GM18951 (cell line): ENCODE results near the gene FARSB.

ENCODE experiments used
- POLR2A ChIP-seq: IDR thresholded peaks from 4 replicates; pipeline ENCODE4 v1.6.1; 2011; ENCODE audit warnings: mild to moderate bottlenecking; ENCODE audit not compliant: insufficient read length, insufficient read depth; ENCODE audit errors: extremely low read depth
- in situ Hi-C: fragments of 300-500 bp; cut with MboI; formaldehyde crosslinking; loops from one replicate; pipeline ENCODE4 v1.12.0; 2022; ENCODE audit warnings: low sequenced_read_pairs, mixed read lengths, inconsistent platforms; ENCODE audit not compliant: unreplicated experiment

Gene FARSB

GRCh38 chr2:222572751-222573174 is 83.1 kb downstream of the FARSB start:
- in situ Hi-C loops: loop anchor here (25.0 kb wide), 1 partner anchor 510 kb away; no protein-coding TSS in a partner anchor
- no peak for TF ChIP-seq POLR2A

DNA sequence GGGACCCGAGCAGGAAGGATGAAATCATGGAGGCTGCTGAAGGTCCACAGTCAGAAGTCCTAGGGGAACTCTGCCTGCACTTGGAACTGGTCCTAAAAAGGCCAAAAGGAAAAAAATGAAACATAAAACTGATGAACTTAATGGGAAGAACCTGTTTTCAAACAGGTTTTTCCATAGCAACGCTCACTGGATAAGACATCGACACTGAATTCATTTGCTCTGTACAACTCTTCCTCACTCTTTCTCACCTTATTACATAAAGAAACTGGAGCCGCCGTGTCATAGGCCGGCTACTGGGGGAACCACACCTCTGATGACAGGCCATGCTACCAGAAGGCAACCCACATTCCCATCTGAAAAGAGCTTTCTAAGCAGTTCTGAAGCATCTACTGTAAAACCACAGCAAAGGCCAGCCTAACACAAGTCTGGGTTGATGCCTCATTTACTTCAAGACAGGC is 83.6 kb downstream of the FARSB start:
- in situ Hi-C loops: loop anchor here (25.0 kb wide), 1 partner anchor 510 kb away; no protein-coding TSS in a partner anchor
- TF ChIP-seq POLR2A: no peak

DNA sequence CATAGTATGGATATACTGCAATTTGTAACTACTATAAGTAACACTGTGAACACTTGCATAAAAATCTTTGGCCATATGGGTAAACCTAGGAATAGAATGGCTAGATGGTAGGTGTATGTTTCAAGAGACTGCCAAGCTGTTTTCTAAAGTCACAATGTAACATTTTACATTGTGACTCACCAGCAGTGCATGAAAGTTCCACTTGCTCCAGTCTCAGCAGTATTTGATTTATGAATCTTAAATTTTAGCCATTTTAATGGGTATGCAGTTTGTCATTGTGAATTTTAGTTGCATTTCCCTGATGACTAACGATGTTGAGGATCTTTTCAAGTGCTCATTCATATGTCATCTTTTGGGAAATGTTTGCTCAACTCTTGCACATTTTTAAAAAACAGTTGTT is 86.1 kb downstream of the FARSB start:
- in situ Hi-C loops: loop anchor here (10.0 to 25.0 kb wide), 2 partner anchors 255 to 508 kb away; no protein-coding TSS in a partner anchor
- no peak for TF ChIP-seq POLR2A

- TF ChIP-seq POLR2A: no peak
- in situ Hi-C loops: loop anchor here (10.0 to 25.0 kb wide), 2 partner anchors 254 to 507 kb away; no protein-coding TSS in a partner anchor
These were observed 87.0 kb downstream of the FARSB start for GRCh38 chr2:222568865-222569264.

DNA sequence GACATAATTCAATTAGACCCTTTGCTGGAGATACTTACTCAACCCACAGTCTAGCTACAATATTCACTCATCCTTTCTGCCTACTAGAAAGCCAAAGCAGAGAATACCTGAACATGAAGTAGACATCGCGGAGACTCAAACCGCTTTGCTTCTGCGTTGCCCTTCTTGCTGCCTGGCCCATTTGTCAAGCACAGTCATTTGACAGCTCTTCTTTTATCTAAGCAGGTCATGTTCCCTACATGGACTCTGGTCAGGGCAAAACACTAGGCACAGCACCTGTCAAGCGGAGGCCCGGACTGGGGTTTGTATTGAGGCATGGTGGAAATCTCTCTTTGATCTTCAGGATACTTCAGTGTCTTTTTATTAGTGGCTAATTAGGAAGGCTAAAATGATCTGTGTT is 89.7 kb downstream of the FARSB start:
- no peak for TF ChIP-seq POLR2A
- in situ Hi-C loops: loop anchor here (10.0 to 25.0 kb wide), 2 partner anchors 251 to 504 kb away; no protein-coding TSS in a partner anchor

DNA sequence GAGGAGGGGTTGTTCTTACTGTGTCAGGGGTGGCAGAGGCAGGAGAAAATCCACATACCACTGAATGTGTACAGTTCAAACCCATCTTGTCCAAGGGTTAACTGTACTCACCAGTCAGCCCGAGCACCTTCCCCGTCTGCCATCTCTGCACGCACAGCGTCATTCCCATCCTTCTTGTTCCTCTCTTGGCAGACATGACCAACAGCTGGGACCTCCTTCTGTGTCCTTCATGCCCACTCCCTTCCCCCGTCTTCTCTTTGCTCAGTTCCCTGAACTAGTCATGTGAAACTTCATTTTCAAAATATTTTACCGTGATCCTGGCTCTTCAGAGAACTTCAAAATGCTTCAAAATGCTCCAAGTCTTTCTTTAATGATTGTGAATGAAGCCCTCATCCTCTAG is 92.0 kb downstream of the FARSB start:
- in situ Hi-C loops: loop anchor here (10.0 to 25.0 kb wide), 2 partner anchors 249 to 502 kb away; no protein-coding TSS in a partner anchor
- no peak for TF ChIP-seq POLR2A

DNA sequence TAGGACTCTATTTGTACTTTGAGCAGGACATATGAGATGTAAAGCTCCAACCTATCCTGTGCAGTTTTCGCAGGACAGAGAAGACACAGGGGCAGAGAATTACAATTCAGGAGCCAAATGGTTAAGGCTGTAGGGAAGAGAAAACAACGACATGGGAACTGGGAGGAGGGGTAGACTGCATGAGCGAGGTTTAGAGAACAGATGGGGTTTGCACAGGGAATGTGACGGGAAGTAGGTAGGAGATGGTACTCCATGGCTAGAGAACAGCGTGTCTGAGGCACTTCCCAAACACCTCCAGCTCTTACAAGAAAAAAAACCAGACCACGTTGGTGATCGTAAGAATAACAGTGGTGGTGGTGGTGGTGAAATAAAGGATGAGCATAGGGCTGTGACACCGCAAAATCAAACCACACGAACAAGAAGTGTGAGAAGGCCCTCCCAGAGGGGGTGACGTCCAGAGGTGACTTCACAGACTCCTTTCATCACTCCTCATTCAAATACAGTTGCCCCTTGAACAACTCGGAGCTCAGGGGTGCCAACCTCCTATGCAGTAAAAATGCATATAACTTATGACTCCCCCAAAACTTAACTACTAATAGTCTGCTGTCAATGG is 92.7 kb downstream of the FARSB start:
- no peak for TF ChIP-seq POLR2A
- in situ Hi-C loops: loop anchor here (10.0 to 25.0 kb wide), 2 partner anchors 248 to 501 kb away; no protein-coding TSS in a partner anchor

- in situ Hi-C loops: loop anchor here (10.0 to 25.0 kb wide), 2 partner anchors 247 to 500 kb away; no protein-coding TSS in a partner anchor
These were observed 93.9 kb downstream of the FARSB start for GRCh38 chr2:222561817-222562645.

DNA sequence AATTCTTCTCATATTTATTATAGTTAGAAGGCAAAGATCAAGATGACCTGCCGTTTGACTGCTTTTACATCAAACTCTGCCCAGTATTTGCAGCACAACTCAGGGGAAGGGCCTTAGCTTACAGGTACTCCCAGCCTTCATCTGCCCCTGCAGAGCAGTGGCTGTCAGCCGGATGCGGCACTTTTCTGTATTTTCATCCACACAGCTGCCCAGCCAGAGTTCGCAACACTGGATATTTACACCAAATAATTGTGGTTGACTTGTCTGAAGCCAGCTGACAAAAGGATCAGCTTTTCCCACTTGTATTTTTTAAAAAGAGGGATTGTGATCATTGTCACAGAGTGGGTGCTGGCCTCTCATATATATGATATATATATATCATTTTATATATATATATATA is 94.7 kb downstream of the FARSB start:
- no peak for TF ChIP-seq POLR2A
- in situ Hi-C loops: loop anchor here (10.0 to 25.0 kb wide), 2 partner anchors 246 to 499 kb away; no protein-coding TSS in a partner anchor

More at GRCh38 chr2:222561817-222562645, 93.9 kb downstream of the FARSB start:
- TF ChIP-seq POLR2A: no peak

DNA sequence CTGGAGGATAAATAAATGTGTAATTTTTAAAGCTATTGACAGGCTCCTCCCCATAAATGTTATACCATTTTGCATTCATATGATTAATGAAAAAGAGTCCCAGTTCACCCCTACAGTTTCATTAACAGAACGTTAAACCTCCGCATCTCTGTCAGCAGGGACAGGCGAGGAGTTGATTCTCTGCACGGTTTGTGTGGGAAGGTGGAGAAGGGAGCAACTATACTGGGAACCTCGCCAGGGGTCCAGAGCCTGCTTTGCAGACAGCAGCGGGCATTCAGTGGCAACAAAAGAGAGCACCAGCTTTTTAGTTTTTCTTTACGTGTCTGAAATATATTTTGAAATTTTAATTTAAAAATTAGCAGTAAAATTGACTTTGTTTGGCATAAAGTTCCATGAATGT is 101.4 kb downstream of the FARSB start:
- TF ChIP-seq POLR2A: no peak
- in situ Hi-C loops: loop anchor here (25.0 kb wide), 1 partner anchor 492 kb away; no protein-coding TSS in a partner anchor

DNA sequence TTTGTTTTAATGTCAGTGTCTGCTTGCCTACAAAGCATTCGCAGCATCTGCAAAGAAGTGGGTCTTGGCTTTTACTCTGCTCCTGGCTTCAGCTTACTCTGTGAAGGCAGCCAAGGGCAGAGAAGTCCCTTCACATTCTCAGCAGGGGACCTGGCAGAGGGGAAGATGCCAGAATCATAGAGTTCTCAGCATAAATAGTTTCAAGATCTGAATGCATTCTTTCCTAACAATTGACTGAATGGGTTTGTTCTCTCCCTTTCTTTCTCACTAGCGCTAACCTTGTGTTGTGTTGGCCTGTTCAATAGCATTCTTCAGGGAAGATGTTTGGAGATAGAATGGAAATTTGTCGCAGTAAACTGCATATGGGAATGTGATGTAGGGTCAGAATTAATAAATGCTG is 106.9 kb downstream of the FARSB start:
- in situ Hi-C loops: no loop called here

DNA sequence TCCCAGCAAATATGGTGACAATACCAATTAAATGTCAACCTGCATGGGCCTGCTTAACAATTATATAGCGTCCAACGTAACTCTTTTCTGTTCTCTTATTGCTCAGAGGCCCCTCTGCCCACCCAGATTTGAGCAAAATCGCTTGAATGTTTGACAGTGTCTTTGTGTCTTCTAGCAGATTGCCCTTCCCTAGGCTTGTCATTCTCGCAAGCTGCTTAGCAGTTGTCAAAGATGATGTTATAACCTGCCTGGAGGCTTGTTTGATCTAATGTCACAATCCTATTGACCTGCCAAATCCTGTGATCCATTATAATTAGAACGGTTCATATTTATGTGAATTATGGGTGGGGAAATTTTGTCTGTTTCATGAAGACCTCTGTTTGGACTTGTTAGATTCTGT is 108.8 kb downstream of the FARSB start:
- in situ Hi-C loops: no loop called here

More for the DNA sequence above, 106.9 kb downstream of the FARSB start:
- TF ChIP-seq POLR2A: no peak

More for the DNA sequence above, 108.8 kb downstream of the FARSB start:
- TF ChIP-seq POLR2A: no peak
